K562 (cell line): ENCODE data around the gene KCNS1. TPM values are rescaled to one million over a fixed set of nuclear protein-coding genes. Genes with fewer than 3 reads are reported as not detected.

Source experiments
- ATAC-seq: fragments of 200-7000 bp; cut with Tn5 transposase; 3 replicates; pipeline ENCODE4 v1.9.1; 2020; ENCODE audit warnings: moderate library complexity
- BruUV-seq: library from RNA; stranded (reverse); fragments of 400-500 nt; replicated peaks from 2 replicates; lab custom pipeline; 2021; lab: Mats Ljungman, UMichigan
- CTCF ChIA-PET: fragments of 300-600 bp; formaldehyde crosslinking; extraction: SDS; loops from one replicate; lab custom pipeline; 2021; ENCODE audit warnings: low intra/inter-chr PET ratio; lab: Yijun Ruan, JAX
- POLR2A ChIA-PET: fragments of 300-600, 350-650 bp; sonication (Branson Sonifier 250); formaldehyde crosslinking; extraction: SDS; loops from one replicate; lab custom pipeline; 2021; ENCODE audit warnings: antibody characterized with exemption, inconsistent platforms; lab: Yijun Ruan, JAX
- DNase-seq, 4 experiments: peaks; one replicate each; pipeline versions ENCODE4 v3.0.0 to v3.0.0-alpha.2; 2011 to 2018; ENCODE audit warnings: low spot score in 3 of 4, mixed read lengths in 3 of 4; ENCODE audit errors: extremely low read depth in 1 of 4
- FAIRE-seq: peaks from 2 replicates; lab custom pipeline; 2011; peaks lifted over from hg19 to GRCh38; lab: Jason Lieb, UNC
- H2AFZ ChIP-seq: 2 replicates; pipeline ENCODE4 v1.6.0; 2011; ENCODE audit warnings: low read depth, low read length, control low read depth, inconsistent platforms
- H3K27ac ChIP-seq: fragments of 200-600 bp; 3 replicates; pipeline ENCODE4 v1.8.0; 2011; ENCODE audit warnings: low read depth, mild to moderate bottlenecking, control low read depth, inconsistent platforms, low read length, moderate library complexity, mixed read lengths; ENCODE audit errors: extremely low read depth
- H3K27me3 ChIP-seq, 2 experiments: fragments of 300-600 bp in 1 of 2; 2 replicates in 1 of 2; 3 replicates in 1 of 2; pipeline versions ENCODE4 v1.6.0 to v1.8.0; 2011; ENCODE audit warnings: inconsistent platforms in 2 of 2, low read length in 2 of 2, mild to moderate bottlenecking in 1 of 2, mixed read lengths in 1 of 2, moderate library complexity in 1 of 2; ENCODE audit not compliant: control insufficient read depth in 2 of 2, insufficient read depth in 2 of 2
- H3K36me3 ChIP-seq: fragments of 300-600 bp; 3 replicates; pipeline ENCODE4 v1.8.0; 2011; ENCODE audit warnings: mild to moderate bottlenecking, low read length, inconsistent platforms; ENCODE audit not compliant: control insufficient read depth, insufficient read depth
- H3K4me1 ChIP-seq, 2 experiments: fragments of 200-600 bp in 1 of 2; replicated peaks in 1 of 2; 2 replicates in 1 of 2; 3 replicates in 1 of 2; pipeline versions ENCODE4 v1.5.1 to v1.8.0; 2011; ENCODE audit warnings: inconsistent platforms in 2 of 2, low read length in 2 of 2, mild to moderate bottlenecking in 1 of 2, mixed read lengths in 1 of 2, moderate library complexity in 1 of 2; ENCODE audit not compliant: control insufficient read depth in 2 of 2, insufficient read depth in 2 of 2
- H3K4me2 ChIP-seq: 2 replicates; pipeline ENCODE4 v1.6.1; 2011; ENCODE audit warnings: low read length, control low read depth, inconsistent platforms, mixed read lengths; ENCODE audit not compliant: insufficient read depth
- H3K4me3 ChIP-seq: fragments of 200-600 bp; sonication (generic), shearing (Covaris generic); 2 replicates; pipeline ENCODE4 v1.5.1; 2016; ENCODE audit warnings: control low read depth, inconsistent platforms
- H3K79me2 ChIP-seq: fragments of 200-600 bp; 3 replicates; pipeline ENCODE4 v1.8.0; 2011; ENCODE audit warnings: low read length, inconsistent platforms; ENCODE audit not compliant: control insufficient read depth, insufficient read depth
- H3K9ac ChIP-seq, 2 experiments: 2 replicates each; pipeline versions ENCODE4 v1.6.0 to v1.6.1; 2011; ENCODE audit warnings: low read depth in 2 of 2, low read length in 2 of 2, control low read depth in 1 of 2, inconsistent platforms in 1 of 2, mild to moderate bottlenecking in 1 of 2, mixed read lengths in 1 of 2; ENCODE audit not compliant: insufficient read depth in 1 of 2
- H3K9me1 ChIP-seq: one replicate; pipeline ENCODE4 v1.6.0; 2011; ENCODE audit warnings: inconsistent platforms, mild to moderate bottlenecking, low read length, moderate library complexity; ENCODE audit not compliant: control insufficient read depth, insufficient read depth
- H3K9me3 ChIP-seq: replicated peaks from 2 replicates; pipeline ENCODE4 v1.5.1; 2011; ENCODE audit warnings: low read depth, low read length, inconsistent platforms; ENCODE audit not compliant: control insufficient read depth, insufficient read depth
- H4K20me1 ChIP-seq: replicated peaks from 2 replicates; pipeline ENCODE4 v1.6.1; 2011; ENCODE audit warnings: low read length, inconsistent platforms, mixed read lengths; ENCODE audit not compliant: control insufficient read depth, insufficient read depth
- BCOR ChIP-seq: fragments of 450-650 bp; IDR thresholded peaks from 2 replicates; pipeline ENCODE4 v1.6.1; 2016
- EP300 ChIP-seq: IDR thresholded peaks from 2 replicates; pipeline ENCODE4 v1.6.1; 2012; ENCODE audit warnings: low read length, improper control_type of control experiment
- FOS ChIP-seq: IDR thresholded peaks from 3 replicates; pipeline ENCODE4 v1.6.1; 2011; ENCODE audit not compliant: insufficient read length; ENCODE audit errors: extremely low read depth
- FOXA1 ChIP-seq: fragments of 450-650 bp; IDR thresholded peaks from 2 replicates; pipeline ENCODE4 v1.6.1; 2016; ENCODE audit warnings: mild to moderate bottlenecking, borderline replicate concordance
- MYNN ChIP-seq, 2 experiments: sonication (generic); formaldehyde crosslinking in 1 of 2; IDR thresholded peaks; 2 replicates each; pipeline versions ENCODE4 v1.5.0 to v1.6.1; 2016 to 2020; ENCODE audit warnings: antibody characterized with exemption in 1 of 2, missing genetic modification reagents in 1 of 2
- NFRKB ChIP-seq: fragments of 450-650 bp; IDR thresholded peaks from 2 replicates; pipeline ENCODE4 v1.6.1; 2016; ENCODE audit warnings: low read depth
- NR1H2 ChIP-seq: sonication (generic); formaldehyde crosslinking; IDR thresholded peaks from 2 replicates; pipeline ENCODE4 v1.4.0; 2020; ENCODE audit warnings: mild to moderate bottlenecking, missing genetic modification reagents
- PYGO2 ChIP-seq: fragments of 450-650 bp; IDR thresholded peaks from 2 replicates; pipeline ENCODE4 v1.6.1; 2016; ENCODE audit warnings: mild to moderate bottlenecking, missing genetic modification characterization, moderate library complexity, missing compliant biosample characterization
- ZC3H8 ChIP-seq: fragments of 450-650 bp; IDR thresholded peaks from 2 replicates; pipeline ENCODE4 v1.6.1; 2017
- ZFP30 ChIP-seq: fragments of 250-450 bp; sonication (Bioruptor Pico); IDR thresholded peaks from 2 replicates; pipeline ENCODE4 v1.8.0; 2022; ENCODE audit warnings: moderate library complexity, mild to moderate bottlenecking, inconsistent platforms, borderline replicate concordance
- ZNF134 ChIP-seq: fragments of 250-450 bp; sonication (Bioruptor Pico); conservative IDR thresholded peaks from 2 replicates; pipeline ENCODE4 v1.4.0; 2020
- ZNF408 ChIP-seq: fragments of 250-450 bp; sonication (Bioruptor Pico); IDR thresholded peaks from 2 replicates; pipeline ENCODE4 v1.4.0; 2020; ENCODE audit warnings: low read depth, mild to moderate bottlenecking, moderate library complexity
- ZNF41 ChIP-seq: fragments of 250-450 bp; sonication (Bioruptor Pico); conservative IDR thresholded peaks from 2 replicates; pipeline ENCODE4 v1.4.0; 2020; ENCODE audit warnings: mild to moderate bottlenecking
- WGBS: fragments of 100-300 bp; shearing (Covaris generic); methylation state at CpG from one replicate; pipeline ENCODE4 v1.1.6; 2016; ENCODE audit warnings: low coverage, mixed read lengths; ENCODE audit not compliant: insufficient coverage; ENCODE audit errors: missing lambda C conversion rate; 5-methylcytosine and 5-hydroxymethylcytosine counted together
- in situ Hi-C: fragments of 300-500 bp; cut with MboI; formaldehyde crosslinking; loops from 4 replicates; pipeline ENCODE4 v1.15.0; 2018; ENCODE audit warnings: inconsistent platforms, mixed read lengths
- intact Hi-C: fragments of 100-400 bp; cut with micrococcal nuclease; formaldehyde crosslinking; loops from 2 replicates; pipeline ENCODE4 v1.14.2; 2022
- polyA plus RNA-seq, 8 experiments: library from polyadenylated mRNA; depleted of rRNA in 4 of 8; stranded (reverse) in 5 of 8; unstranded in 3 of 8; fragments of >200 nt; fragmentation: Nextera tagmentation in 2 of 8; fragmentation: Illumina TruSeq in 1 of 8; extraction: Ambion mirVana in 2 of 8; extraction: Trizol in 1 of 8; gene quantifications; 2 replicates each; pipeline versions ENCODE4 v1.2.1 to v1.2.3, GENCODE V29; 2011 to 2014; ENCODE audit warnings: inconsistent platforms in 1 of 8, missing spikeins in 1 of 8
- total RNA-seq, 7 experiments: library from RNA; depleted of rRNA in 6 of 7; stranded (reverse); fragments of >200 nt in 6 of 7; fragmentation: Illumina TruSeq in 2 of 7; extraction: Trizol in 2 of 7; gene quantifications; 2 replicates each; pipeline versions ENCODE4 v1.2.1 to v1.2.3, GENCODE V29; 2011 to 2021; ENCODE audit warnings: low replicate concordance in 1 of 7
- TF ChIP-seq, protein P1 (sequence below), 2 experiments: fragments of 200-800 bp in 1 of 2; sonication (Bioruptor generic) in 1 of 2; sonication (generic) in 1 of 2; formaldehyde crosslinking in 1 of 2; IDR thresholded peaks in 1 of 2; conservative IDR thresholded peaks in 1 of 2; 2 replicates each; pipeline versions ENCODE4 v1.5.0 to v1.6.1; 2016 to 2020; ENCODE audit warnings: missing compliant biosample characterization in 1 of 2, missing genetic modification characterization in 1 of 2, missing genetic modification reagents in 1 of 2
- TF ChIP-seq, protein P2 (sequence below): sonication (generic); formaldehyde crosslinking; IDR thresholded peaks from 2 replicates; pipeline ENCODE4 v1.8.0; 2022; ENCODE audit warnings: missing genetic modification reagents, mild to moderate bottlenecking, borderline replicate concordance
- TF ChIP-seq, protein P3 (sequence below): sonication (generic); formaldehyde crosslinking; IDR thresholded peaks from 2 replicates; pipeline ENCODE4 v1.8.0; 2022; ENCODE audit warnings: missing genetic modification reagents, mild to moderate bottlenecking, moderate library complexity, borderline replicate concordance
- TF ChIP-seq, protein P4 (sequence below): fragments of 250-450 bp; sonication (Bioruptor Pico); IDR thresholded peaks from 2 replicates; pipeline ENCODE4 v1.8.0; 2021; ENCODE audit warnings: borderline replicate concordance, mild to moderate bottlenecking, moderate library complexity; ENCODE audit not compliant: poor library complexity, severe bottlenecking

The KCNS1 gene
- total and polyA plus RNA-seq, 9 of the 15 experiments (the other 6 are each of a cell fraction or from before 2014, with no cell fraction given), result not detected

DNA sequence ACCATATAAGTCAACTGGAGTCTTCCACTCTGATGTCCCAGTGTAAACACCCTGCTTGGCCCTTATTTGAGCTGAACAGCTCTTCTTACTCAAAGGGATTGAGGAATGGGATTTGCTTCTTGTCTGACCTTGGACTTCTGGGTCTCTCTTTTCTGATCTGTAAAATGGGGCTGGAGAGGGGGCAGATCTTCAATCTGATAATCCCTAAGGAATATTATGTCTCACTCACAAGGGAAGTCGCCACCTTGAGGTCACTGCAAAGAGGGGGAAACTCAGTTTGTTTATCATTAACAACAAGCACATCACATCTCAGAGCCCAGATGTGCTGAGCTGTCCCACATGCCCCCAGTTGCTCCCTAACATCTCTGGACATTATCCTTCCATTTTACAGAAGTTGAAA is 15.1 kb downstream of the KCNS1 start (continued):
- TF ChIP-seq, protein P1, sequence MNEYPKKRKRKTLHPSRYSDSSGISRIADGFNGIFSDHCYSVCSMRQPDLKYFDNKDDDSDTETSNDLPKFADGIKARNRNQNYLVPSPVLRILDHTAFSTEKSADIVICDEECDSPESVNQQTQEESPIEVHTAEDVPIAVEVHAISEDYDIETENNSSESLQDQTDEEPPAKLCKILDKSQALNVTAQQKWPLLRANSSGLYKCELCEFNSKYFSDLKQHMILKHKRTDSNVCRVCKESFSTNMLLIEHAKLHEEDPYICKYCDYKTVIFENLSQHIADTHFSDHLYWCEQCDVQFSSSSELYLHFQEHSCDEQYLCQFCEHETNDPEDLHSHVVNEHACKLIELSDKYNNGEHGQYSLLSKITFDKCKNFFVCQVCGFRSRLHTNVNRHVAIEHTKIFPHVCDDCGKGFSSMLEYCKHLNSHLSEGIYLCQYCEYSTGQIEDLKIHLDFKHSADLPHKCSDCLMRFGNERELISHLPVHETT (CRISPR knock-in tag; conservative IDR thresholded peaks at IDR 0.05 in 1 of 2, IDR thresholded peaks at IDR 0.05 in 1 of 2), result no peak
- TF ChIP-seq BCOR (peak; percentile 63; the same call in 1 of the 2 replicates), ZNF134 (CRISPR knock-in tag) (no peak), FOXA1 (no peak), ZFP30 (CRISPR knock-in tag) (no peak)
- TF ChIP-seq, all 486 proteins: peak for 4

DNA sequence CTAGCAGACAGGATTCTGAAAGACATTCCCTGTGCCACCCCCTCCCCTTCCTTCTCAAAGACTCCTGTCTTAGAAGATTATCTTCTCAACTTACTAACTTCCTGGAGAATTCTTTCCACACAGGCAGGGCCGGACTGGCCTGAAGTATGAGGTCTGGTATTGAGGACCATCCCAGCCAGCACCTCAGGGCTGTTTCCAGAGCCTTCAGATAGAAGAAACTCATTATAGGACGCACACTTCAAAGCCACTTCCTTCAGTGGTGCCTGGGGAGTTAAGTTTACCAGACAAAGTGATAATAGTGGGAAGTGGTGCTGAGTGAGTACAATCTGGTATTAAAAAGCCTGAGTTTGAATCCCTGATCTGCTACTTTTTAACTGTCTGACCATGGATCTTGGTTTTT is 15.6 kb downstream of the KCNS1 start:
- H3K9me3 ChIP-seq, result no peaks in the 10 kb centered on the region
- FAIRE-seq, result no peak
- H4K20me1 ChIP-seq, result no peaks in the 10 kb centered on the region
- H3K9ac ChIP-seq, result no peak overlapping the region
- BruUV-seq, result no TSS peak
- no peaks in the 10 kb centered on the region for H3K27me3 ChIP-seq
- WGBS, result 61% methylated on average over 2 of the region's 2 CpGs
- H3K4me2 ChIP-seq, result no peak overlapping the region
- in situ Hi-C loops (no loop called here), intact Hi-C loops (no loop called here)
- no peak for ATAC-seq
- no peaks in the 10 kb centered on the region for H3K9me1 ChIP-seq
- H3K36me3 ChIP-seq, result peaks cover 10% of the 10 kb centered on the region; the same call in 2 of the 3 replicates
- no peaks in the 10 kb centered on the region for H3K4me1 ChIP-seq
- ChIA-PET POLR2A (interaction anchor here (0.6 kb wide), 1 partner anchor 1494 kb away, joined by 3 read pairs; the partner anchor contains the start of gene IFT52), CTCF (no interaction called here)
- DNase-seq, result no peak
- H3K79me2 ChIP-seq, result no peaks in the 10 kb centered on the region
- no peak overlapping the region for H3K4me3 ChIP-seq
- H2AFZ ChIP-seq, result no peak overlapping the region
- no peak overlapping the region for H3K27ac ChIP-seq
- TF ChIP-seq NR1H2 (CRISPR knock-in tag) (no peak), EP300 (no peak), FOS (no peak), PYGO2 (tag) (no peak), MYNN (IDR thresholded peaks at IDR 0.05) (no peak), MYNN (CRISPR knock-in tag; IDR thresholded peaks at IDR 0.05) (no peak), ZNF41 (CRISPR knock-in tag) (no peak), NFRKB (no peak), ZC3H8 (no peak), ZNF408 (CRISPR knock-in tag) (no peak)
- TF ChIP-seq, protein P2, sequence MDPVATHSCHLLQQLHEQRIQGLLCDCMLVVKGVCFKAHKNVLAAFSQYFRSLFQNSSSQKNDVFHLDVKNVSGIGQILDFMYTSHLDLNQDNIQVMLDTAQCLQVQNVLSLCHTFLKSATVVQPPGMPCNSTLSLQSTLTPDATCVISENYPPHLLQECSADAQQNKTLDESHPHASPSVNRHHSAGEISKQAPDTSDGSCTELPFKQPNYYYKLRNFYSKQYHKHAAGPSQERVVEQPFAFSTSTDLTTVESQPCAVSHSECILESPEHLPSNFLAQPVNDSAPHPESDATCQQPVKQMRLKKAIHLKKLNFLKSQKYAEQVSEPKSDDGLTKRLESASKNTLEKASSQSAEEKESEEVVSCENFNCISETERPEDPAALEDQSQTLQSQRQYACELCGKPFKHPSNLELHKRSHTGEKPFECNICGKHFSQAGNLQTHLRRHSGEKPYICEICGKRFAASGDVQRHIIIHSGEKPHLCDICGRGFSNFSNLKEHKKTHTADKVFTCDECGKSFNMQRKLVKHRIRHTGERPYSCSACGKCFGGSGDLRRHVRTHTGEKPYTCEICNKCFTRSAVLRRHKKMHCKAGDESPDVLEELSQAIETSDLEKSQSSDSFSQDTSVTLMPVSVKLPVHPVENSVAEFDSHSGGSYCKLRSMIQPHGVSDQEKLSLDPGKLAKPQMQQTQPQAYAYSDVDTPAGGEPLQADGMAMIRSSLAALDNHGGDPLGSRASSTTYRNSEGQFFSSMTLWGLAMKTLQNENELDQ (CRISPR knock-in tag), result no peak
- TF ChIP-seq, protein P3, sequence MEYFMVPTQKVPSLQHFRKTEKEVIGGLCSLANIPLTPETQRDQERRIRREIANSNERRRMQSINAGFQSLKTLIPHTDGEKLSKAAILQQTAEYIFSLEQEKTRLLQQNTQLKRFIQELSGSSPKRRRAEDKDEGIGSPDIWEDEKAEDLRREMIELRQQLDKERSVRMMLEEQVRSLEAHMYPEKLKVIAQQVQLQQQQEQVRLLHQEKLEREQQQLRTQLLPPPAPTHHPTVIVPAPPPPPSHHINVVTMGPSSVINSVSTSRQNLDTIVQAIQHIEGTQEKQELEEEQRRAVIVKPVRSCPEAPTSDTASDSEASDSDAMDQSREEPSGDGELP (CRISPR knock-in tag), result no peak
- TF ChIP-seq, protein P4, sequence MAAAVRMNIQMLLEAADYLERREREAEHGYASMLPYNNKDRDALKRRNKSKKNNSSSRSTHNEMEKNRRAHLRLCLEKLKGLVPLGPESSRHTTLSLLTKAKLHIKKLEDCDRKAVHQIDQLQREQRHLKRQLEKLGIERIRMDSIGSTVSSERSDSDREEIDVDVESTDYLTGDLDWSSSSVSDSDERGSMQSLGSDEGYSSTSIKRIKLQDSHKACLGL (CRISPR knock-in tag), result no peak
